H9 (cell line): Measurements from ENCODE around the gene LRRN4CL. TPM values are rescaled to one million over a fixed set of nuclear protein-coding genes. Genes with fewer than 3 reads are reported as not detected.

Source experiments
- DNase-seq: peaks from one replicate; pipeline ENCODE4 v3.0.0-alpha.2; 2017
- H2AFZ ChIP-seq: one replicate; pipeline ENCODE4 v1.6.1; 2013; ENCODE audit warnings: mild to moderate bottlenecking, low read length, control low read depth, moderate library complexity
- H2AK5ac ChIP-seq: 2 replicates; pipeline ENCODE4 v1.6.1; 2013; ENCODE audit warnings: low read length, control low read depth, mixed read lengths; ENCODE audit not compliant: insufficient read length
- H2BK120ac ChIP-seq: one replicate; pipeline ENCODE4 v1.6.1; 2013; ENCODE audit warnings: low read depth, mild to moderate bottlenecking, low read length, control low read depth, inconsistent platforms; ENCODE audit not compliant: poor library complexity, severe bottlenecking
- H2BK12ac ChIP-seq: 2 replicates; pipeline ENCODE4 v1.6.1; 2013; ENCODE audit warnings: low read length, control low read depth, mixed read lengths, low read depth; ENCODE audit not compliant: insufficient read length
- H2BK15ac ChIP-seq: 2 replicates; pipeline ENCODE4 v1.6.1; 2013; ENCODE audit warnings: low read depth, low read length, control low read depth
- H2BK20ac ChIP-seq: one replicate; pipeline ENCODE4 v1.6.1; 2013; ENCODE audit warnings: low read depth, mild to moderate bottlenecking, low read length, control low read depth, inconsistent platforms; ENCODE audit not compliant: poor library complexity, severe bottlenecking
- H2BK5ac ChIP-seq: 2 replicates; pipeline ENCODE4 v1.6.1; 2013; ENCODE audit warnings: low read length, control low read depth, mixed read lengths; ENCODE audit not compliant: insufficient read length
- H3K14ac ChIP-seq: 2 replicates; pipeline ENCODE4 v1.6.1; 2013; ENCODE audit warnings: low read length, control low read depth; ENCODE audit not compliant: insufficient read depth
- H3K18ac ChIP-seq: 2 replicates; pipeline ENCODE4 v1.6.1; 2013; ENCODE audit warnings: low read depth, mild to moderate bottlenecking, mixed read lengths, low read length, control low read depth; ENCODE audit not compliant: insufficient read length
- H3K23ac ChIP-seq: 2 replicates; pipeline ENCODE4 v1.6.1; 2013; ENCODE audit warnings: low read length, control low read depth, mixed read lengths, low read depth; ENCODE audit not compliant: insufficient read length
- H3K23me2 ChIP-seq: 2 replicates; pipeline ENCODE4 v1.6.1; 2013; ENCODE audit warnings: low read depth, mild to moderate bottlenecking, mixed read lengths, low read length, control low read depth; ENCODE audit not compliant: insufficient read length, poor library complexity, severe bottlenecking
- H3K27ac ChIP-seq: 2 replicates; pipeline ENCODE4 v1.5.1; 2013; ENCODE audit warnings: low read length, control low read depth, mixed read lengths, low read depth; ENCODE audit not compliant: insufficient read length
- H3K27me3 ChIP-seq: 2 replicates; pipeline ENCODE4 v1.6.1; 2013; ENCODE audit warnings: low read length, control low read depth, inconsistent platforms; ENCODE audit not compliant: insufficient read depth
- H3K4ac ChIP-seq: 2 replicates; pipeline ENCODE4 v1.6.1; 2013; ENCODE audit warnings: low read depth, mild to moderate bottlenecking, control low read depth, inconsistent platforms, low read length, moderate library complexity
- H3K4me1 ChIP-seq: 2 replicates; pipeline ENCODE4 v1.6.1; 2013; ENCODE audit warnings: low read length, control low read depth, inconsistent platforms; ENCODE audit not compliant: insufficient read depth
- H3K4me2 ChIP-seq: 2 replicates; pipeline ENCODE4 v1.6.1; 2013; ENCODE audit warnings: low read length, control low read depth, mixed read lengths; ENCODE audit not compliant: insufficient read length, insufficient read depth
- H3K56ac ChIP-seq: 2 replicates; pipeline ENCODE4 v1.6.1; 2013; ENCODE audit warnings: low read depth, mild to moderate bottlenecking, mixed read lengths, low read length, control low read depth; ENCODE audit not compliant: insufficient read length
- H3K79me1 ChIP-seq: 2 replicates; pipeline ENCODE4 v1.6.1; 2013; ENCODE audit warnings: low read depth, mild to moderate bottlenecking, moderate library complexity, low read length, control low read depth, inconsistent platforms; ENCODE audit not compliant: insufficient read depth, poor library complexity, severe bottlenecking
- H3K79me2 ChIP-seq: 2 replicates; pipeline ENCODE4 v1.6.1; 2013; ENCODE audit warnings: low read length, control low read depth, inconsistent platforms; ENCODE audit not compliant: insufficient read depth
- H3K9ac ChIP-seq: 2 replicates; pipeline ENCODE4 v1.6.1; 2013; ENCODE audit warnings: low read length, control low read depth, mixed read lengths; ENCODE audit not compliant: insufficient read length; ENCODE audit errors: extremely low read depth
- H3K9me3 ChIP-seq: one replicate; pipeline ENCODE4 v1.6.1; 2013; ENCODE audit warnings: low read depth, low read length, inconsistent platforms; ENCODE audit not compliant: control insufficient read depth
- H3T11ph ChIP-seq: one replicate; pipeline ENCODE4 v1.6.1; 2013; ENCODE audit warnings: mild to moderate bottlenecking, low read length, control low read depth, inconsistent platforms
- H4K20me1 ChIP-seq: one replicate; pipeline ENCODE4 v1.6.1; 2013; ENCODE audit not compliant: control insufficient read depth, insufficient read length, insufficient read depth
- H4K5ac ChIP-seq: 2 replicates; pipeline ENCODE4 v1.6.1; 2013; ENCODE audit warnings: low read depth, mild to moderate bottlenecking, mixed read lengths, low read length, control low read depth; ENCODE audit not compliant: insufficient read length
- H4K8ac ChIP-seq: replicated peaks from 2 replicates; pipeline ENCODE4 v1.6.1; 2013; ENCODE audit warnings: low read length, control low read depth, mixed read lengths, low read depth; ENCODE audit not compliant: insufficient read length
- H4K91ac ChIP-seq: 2 replicates; pipeline ENCODE4 v1.6.1; 2013; ENCODE audit warnings: low read depth, mild to moderate bottlenecking, moderate library complexity, mixed read lengths, low read length, control low read depth; ENCODE audit not compliant: insufficient read length
- H3K27ac Mint-ChIP-seq, 3 experiments: 2 replicates in 2 of 3; 3 replicates in 1 of 3; pipeline ENCODE4 v1.8.0; 2020 to 2021; ENCODE audit warnings: mixed read lengths in 3 of 3, mild to moderate bottlenecking in 1 of 3, moderate library complexity in 1 of 3
- H3K27me3 Mint-ChIP-seq: 2 replicates; pipeline ENCODE4 v1.8.0; 2021; ENCODE audit warnings: low read depth, mild to moderate bottlenecking, moderate library complexity, mixed read lengths
- H3K36me3 Mint-ChIP-seq, 3 experiments: 2 replicates in 2 of 3; 3 replicates in 1 of 3; pipeline ENCODE4 v1.8.0; 2020 to 2021; ENCODE audit warnings: low read depth in 3 of 3, mixed read lengths in 3 of 3; ENCODE audit not compliant: insufficient read depth in 1 of 3
- H3K4me1 Mint-ChIP-seq, 2 experiments: 2 replicates each; pipeline ENCODE4 v1.8.0; 2020; ENCODE audit warnings: mixed read lengths in 2 of 2
- H3K4me3 Mint-ChIP-seq, 2 experiments: 2 replicates in 1 of 2; 3 replicates in 1 of 2; pipeline ENCODE4 v1.8.0; 2020 to 2021; ENCODE audit warnings: mild to moderate bottlenecking in 2 of 2, mixed read lengths in 2 of 2, moderate library complexity in 1 of 2
- H3K9me3 Mint-ChIP-seq, 2 experiments: 2 replicates in 1 of 2; 3 replicates in 1 of 2; pipeline ENCODE4 v1.8.0; 2020; ENCODE audit warnings: mild to moderate bottlenecking in 2 of 2, mixed read lengths in 2 of 2, moderate library complexity in 1 of 2
- CTCF ChIP-seq: fragments of 200-600 bp; sonication (generic); conservative IDR thresholded peaks from 3 replicates; pipeline ENCODE4 v1.8.0; 2021; ENCODE audit warnings: antibody characterized with exemption, mild to moderate bottlenecking
- whole genome bisulfite sequencing: extraction: QIAGEN DNeasy Blood & Tissue Kit; methylation state at CpG from one replicate; pipeline ENCODE4 v1.1.7; 2013; ENCODE audit warnings: missing lambda C conversion rate, low lambda C conversion rate, mixed read lengths; ENCODE audit not compliant: insufficient read length; ENCODE audit errors: extremely low coverage; 5-methylcytosine and 5-hydroxymethylcytosine counted together
- total RNA-seq: library from RNA; stranded (reverse); gene quantifications from 2 replicates; pipeline ENCODE4 v1.2.1, GENCODE V29; 2021

LRRN4CL gene
- total RNA-seq, 1 experiment from 2014 or later: 0.59 TPM

- H2BK20ac ChIP-seq: no peak overlapping the region
- no peak overlapping the region for H3K56ac ChIP-seq
- peak; percentile 46; the same call in 2 of the 3 replicates for TF ChIP-seq CTCF
- H3K79me2 ChIP-seq: no peaks in the 10 kb centered on the region
- H4K8ac ChIP-seq: no peak overlapping the region
- no peak overlapping the region for H2BK120ac ChIP-seq
- H2BK12ac ChIP-seq: no peak overlapping the region
- WGBS: no CpG with 5 or more reads among the region's 4 CpGs
- H3K9me3 ChIP-seq: no peaks in the 10 kb centered on the region
- Mint-ChIP-seq H3K27ac (peak overlapping the region in 1 of 3 experiments; percentile 66; a peak in 1 of 7 replicates), H3K4me1 (peaks cover 15 to 20% of the 10 kb centered on the region in 2 experiments), H3K36me3 (peaks cover 12 to 25% (median 22%) of the 10 kb centered on the region in 3 experiments; a peak in 6 of 7 replicates), H3K4me3 (peak overlapping the region; percentile 0 to 15; a peak in 2 of 5 replicates), H3K9me3 (0 out of 5 replicates have a peak, but pooled peaks cover 0 to 2% of the 10 kb centered on the region in 2 experiments), H3K27me3 (no peaks in the 10 kb centered on the region)
- H4K20me1 ChIP-seq: no peaks in the 10 kb centered on the region
- no peak overlapping the region for H2AK5ac ChIP-seq
- H2AFZ ChIP-seq: no peak overlapping the region
- no peaks in the 10 kb centered on the region for H3K27me3 ChIP-seq
- no peak overlapping the region for H3K27ac ChIP-seq
- DNase-seq: no peak
- no peak overlapping the region for H4K5ac ChIP-seq
- no peaks in the 10 kb centered on the region for H3K4me1 ChIP-seq
- no peak overlapping the region for H3K14ac ChIP-seq
- no peak overlapping the region for H3K4me2 ChIP-seq
- no peak overlapping the region for H2BK5ac ChIP-seq
- no peak overlapping the region for H4K91ac ChIP-seq
- no peaks in the 10 kb centered on the region for H3K79me1 ChIP-seq
- H3T11ph ChIP-seq: no peak overlapping the region
- H3K9ac ChIP-seq: no peak overlapping the region
- no peak overlapping the region for H2BK15ac ChIP-seq
- no peak overlapping the region for H3K23ac ChIP-seq
- H3K4ac ChIP-seq: no peak overlapping the region
- peaks cover 8% of the 10 kb centered on the region for H3K23me2 ChIP-seq
- H3K18ac ChIP-seq: no peak overlapping the region
These were observed 8.5 kb downstream of the LRRN4CL start for GRCh38 chr11:62680825-62681240.
